GM12891 (cell line): Measurements from ENCODE around the gene BTBD9.

Experiments used
- DNase-seq: peaks from one replicate; pipeline ENCODE4 v3.0.0; 2011; ENCODE audit warnings: low spot score; ENCODE audit not compliant: insufficient read length
- FAIRE-seq: peaks from 2 replicates; lab custom pipeline; 2011; peaks lifted over from hg19 to GRCh38; lab: Jason Lieb, UNC
- PAX5 ChIP-seq: IDR thresholded peaks from 2 replicates; pipeline ENCODE4 v1.6.1; 2011; ENCODE audit warnings: low read length, moderate library complexity, mild to moderate bottlenecking; ENCODE audit not compliant: insufficient read depth, severe bottlenecking
- POLR2A ChIP-seq: IDR thresholded peaks from 2 replicates; pipeline ENCODE4 v1.6.1; 2011; ENCODE audit warnings: low read depth, low read length, control low read depth
- POLR2AphosphoS5 ChIP-seq: IDR thresholded peaks from 2 replicates; pipeline ENCODE4 v1.6.1; 2011; ENCODE audit warnings: low read depth, low read length, control low read depth
- POU2F2 ChIP-seq: IDR thresholded peaks from 2 replicates; pipeline ENCODE4 v1.6.1; 2011; ENCODE audit warnings: low read depth, mild to moderate bottlenecking, control low read depth, low read length, moderate library complexity
- SPI1 ChIP-seq: IDR thresholded peaks from 2 replicates; pipeline ENCODE4 v1.6.1; 2011; ENCODE audit warnings: low read depth, low read length, control low read depth
- TAF1 ChIP-seq: IDR thresholded peaks from 2 replicates; pipeline ENCODE4 v1.6.1; 2011; ENCODE audit warnings: low read depth, low read length, control low read depth

The BTBD9 gene

DNA sequence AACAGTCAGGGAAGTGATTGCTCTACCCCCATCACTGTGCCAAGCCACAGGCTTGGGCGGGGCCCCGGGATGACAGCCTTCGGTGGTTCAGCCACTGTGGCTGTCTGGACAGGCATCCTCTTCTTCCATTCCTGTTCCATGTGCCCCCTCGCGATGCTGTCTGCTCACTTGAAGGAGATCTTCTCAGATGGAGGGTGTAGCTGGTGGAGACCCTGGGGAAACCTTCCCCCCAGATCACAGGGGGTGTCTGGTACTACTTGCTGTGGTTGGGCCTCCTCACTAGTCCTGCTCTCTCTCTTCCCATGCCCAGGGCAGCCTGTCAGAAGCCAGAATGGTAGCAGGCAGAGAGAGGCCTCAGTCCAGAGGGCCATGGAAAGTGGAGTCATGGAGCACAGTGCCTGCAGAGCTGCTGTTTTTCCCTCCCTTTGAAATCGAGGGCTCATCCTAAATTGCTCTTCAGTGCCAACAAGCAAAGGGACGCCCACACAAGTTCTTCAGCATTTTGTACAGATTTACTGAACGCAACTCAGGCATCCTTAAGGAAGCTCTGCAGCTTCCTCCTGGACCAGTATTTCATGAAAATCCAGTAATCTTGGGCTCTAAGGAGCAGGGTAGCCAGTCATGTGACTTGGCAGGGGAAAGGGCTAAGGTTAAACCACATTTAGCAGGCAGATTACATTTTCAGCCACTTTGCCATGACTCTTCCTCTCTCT is 493.6 kb downstream of the BTBD9 start:
- DNase-seq (no peak), FAIRE-seq (no peak)
- TF ChIP-seq POLR2A (no peak), POLR2AphosphoS5 (no peak)

DNA sequence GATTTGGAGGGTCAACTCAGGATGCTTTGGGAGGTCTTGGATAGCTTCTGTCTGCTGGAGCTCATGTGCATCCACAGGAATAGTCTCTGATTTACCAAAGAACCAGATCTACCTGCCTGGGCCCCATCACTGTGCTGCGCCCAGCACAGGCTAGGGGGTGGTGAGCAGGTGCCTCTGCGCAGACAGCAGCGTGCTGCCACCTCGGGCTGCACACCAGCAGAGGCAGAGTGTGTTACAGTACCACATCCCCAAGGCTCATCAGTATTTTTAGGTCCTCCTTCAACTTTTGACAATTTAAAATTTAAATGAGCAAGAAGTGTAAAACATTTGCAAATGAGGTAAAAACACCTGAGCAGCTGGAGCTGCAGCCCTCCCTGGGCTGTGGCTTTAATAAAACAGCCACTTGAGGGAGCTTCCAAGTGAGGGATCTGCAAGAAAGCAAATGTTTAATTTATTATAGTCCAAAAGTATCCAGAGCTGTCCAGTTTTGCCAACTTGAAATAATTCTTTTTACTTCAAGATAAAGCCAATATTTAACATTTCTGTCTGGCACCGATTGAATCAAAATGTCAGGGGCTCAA is 495.3 kb downstream of the BTBD9 start:
- FAIRE-seq: no peak
- TF ChIP-seq POLR2A (no peak), POU2F2 (no peak), POLR2AphosphoS5 (no peak), TAF1 (no peak), PAX5 (no peak), SPI1 (no peak)
- DNase-seq: no peak

- DNase-seq: no peak
- FAIRE-seq: no peak
- TF ChIP-seq POU2F2 (no peak), PAX5 (no peak), SPI1 (no peak), POLR2AphosphoS5 (no peak), POLR2A (no peak), TAF1 (no peak)
These were observed 496.3 kb downstream of the BTBD9 start for GRCh38 chr6:38143191-38144150.

GRCh38 chr6:38142178-38142902 is 497.4 kb downstream of the BTBD9 start:
- FAIRE-seq (no peak), DNase-seq (no peak)
- TF ChIP-seq POU2F2 (no peak), POLR2AphosphoS5 (no peak), POLR2A (no peak), PAX5 (no peak), SPI1 (no peak)

- no peak for FAIRE-seq
- no peak for DNase-seq
- no peak for TF ChIP-seq POLR2AphosphoS5
- no peak for TF ChIP-seq POU2F2
- TF ChIP-seq TAF1: no peak
- no peak for TF ChIP-seq SPI1
- TF ChIP-seq PAX5: no peak
- TF ChIP-seq POLR2A: no peak
These were observed 498.0 kb downstream of the BTBD9 start for GRCh38 chr6:38141716-38142115.

- FAIRE-seq (no peak), DNase-seq (no peak)
- TF ChIP-seq POU2F2 (no peak), PAX5 (no peak), SPI1 (no peak), TAF1 (no peak), POLR2AphosphoS5 (no peak)
These were observed 498.6 kb downstream of the BTBD9 start for GRCh38 chr6:38141085-38141484.

GRCh38 chr6:38138374-38138773 is 501.4 kb downstream of the BTBD9 start:
- TF ChIP-seq POLR2AphosphoS5 (no peak), POU2F2 (no peak)
- no peak for DNase-seq
- FAIRE-seq: no peak

- FAIRE-seq (no peak), DNase-seq (no peak)
- TF ChIP-seq POU2F2: no peak
- TF ChIP-seq TAF1: no peak
- TF ChIP-seq POLR2A: no peak
- no peak for TF ChIP-seq POLR2AphosphoS5
- no peak for TF ChIP-seq PAX5
- TF ChIP-seq SPI1: no peak
These were observed 502.0 kb downstream of the BTBD9 start for GRCh38 chr6:38137608-38138265.

DNA sequence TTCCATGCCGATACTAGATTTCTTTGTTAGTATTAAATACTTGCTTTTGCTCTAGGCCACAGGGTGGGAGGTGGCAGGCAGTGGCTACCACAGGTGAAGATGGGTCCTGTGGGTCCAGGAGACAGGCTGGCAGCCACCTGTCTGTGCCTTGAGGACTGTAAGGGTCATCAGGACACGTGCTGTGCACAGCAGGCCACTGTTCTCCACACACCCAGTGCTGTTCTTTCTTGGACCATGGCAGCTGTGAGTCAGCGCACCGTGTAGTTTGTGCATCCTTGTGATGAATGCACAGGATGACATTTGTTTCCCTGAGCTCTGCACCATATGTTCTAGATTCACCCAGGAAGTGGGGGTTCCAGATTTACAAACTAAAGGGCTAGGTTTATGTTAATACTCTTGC is 503.2 kb downstream of the BTBD9 start:
- DNase-seq: no peak
- TF ChIP-seq TAF1 (no peak), POU2F2 (no peak), POLR2A (no peak), PAX5 (no peak), POLR2AphosphoS5 (no peak), SPI1 (no peak)
- FAIRE-seq: no peak
